Sigmoid colon (tissue), 7 donors: ENCODE measurements around the gene NCOA7. TPM values are rescaled to one million over a fixed set of nuclear protein-coding genes. Genes with fewer than 3 reads are reported as not detected.

Source experiments
- DNase-seq: peaks from one replicate; pipeline ENCODE4 v3.0.0-alpha.2; 2019
- H3K27ac ChIP-seq, 4 donors: fragments of 200-600 bp; sonication (generic); one replicate each; pipeline ENCODE4 v1.5.1; 2016 to 2019; ENCODE audit warnings: mild to moderate bottlenecking in 1 of 4
- H3K27me3 ChIP-seq, 3 donors: fragments of 200-600 bp; sonication (generic); one replicate each; pipeline ENCODE4 v1.5.1; 2019; ENCODE audit warnings: mild to moderate bottlenecking in 1 of 3
- H3K36me3 ChIP-seq, 4 donors: fragments of 200-600 bp; sonication (generic); one replicate each; pipeline ENCODE4 v1.5.1; 2016 to 2019
- H3K4me1 ChIP-seq, 4 donors: fragments of 200-600 bp; sonication (generic); one replicate each; pipeline ENCODE4 v1.5.1; 2017 to 2019
- H3K4me3 ChIP-seq, 4 donors: fragments of 200-600 bp; sonication (generic); one replicate each; pipeline ENCODE4 v1.5.1; 2017 to 2019; ENCODE audit warnings: mild to moderate bottlenecking in 2 of 4, moderate library complexity in 1 of 4
- H3K9me3 ChIP-seq, 4 donors: fragments of 200-600 bp in 3 of 4; sonication (generic) in 3 of 4; one replicate each; pipeline versions ENCODE4 v1.5.1 to v1.6.1; 2013 to 2019
- CTCF ChIP-seq, 4 experiments: fragments of 450-650 bp in 3 of 4; fragments of 200-600 bp in 1 of 4; IDR thresholded peaks; one replicate each; pipeline ENCODE4 v1.5.1; 2016 to 2019; ENCODE audit warnings: antibody characterized with exemption in 4 of 4, mild to moderate bottlenecking in 3 of 4, moderate library complexity in 2 of 4
- EP300 ChIP-seq, 4 donors: sonication (generic); formaldehyde crosslinking; IDR thresholded peaks; one replicate each; pipeline ENCODE4 v1.6.1; 2017; ENCODE audit warnings: antibody characterized with exemption in 4 of 4
- POLR2A ChIP-seq, 2 donors: fragments of 450-650 bp; IDR thresholded peaks; one replicate each; pipeline ENCODE4 v1.6.1; 2016; ENCODE audit warnings: antibody characterized with exemption in 2 of 2, mild to moderate bottlenecking in 2 of 2, moderate library complexity in 2 of 2
- POLR2AphosphoS5 ChIP-seq, 4 donors: sonication (generic); formaldehyde crosslinking; IDR thresholded peaks; one replicate each; pipeline ENCODE4 v1.6.1; 2017; ENCODE audit warnings: antibody characterized with exemption in 4 of 4
- WGBS, 2 donors: extraction: QIAGEN DNeasy Blood & Tissue Kit; methylation state at CpG; one replicate each; pipeline ENCODE4 v1.1.7; 2013; 5-methylcytosine and 5-hydroxymethylcytosine counted together
- intact Hi-C: fragments of 100-400 bp; cut with DNase I; formaldehyde crosslinking; loops from one replicate; pipeline ENCODE4 v1.15.1; 2023
- polyA plus RNA-seq, 3 donors: library from polyadenylated mRNA; stranded (reverse); fragments of 200-250 nt; gene quantifications; one replicate each; pipeline ENCODE4 v1.2.3, GENCODE V29; 2013
- total RNA-seq, 4 donors: library from RNA; depleted of rRNA; stranded (reverse); fragments of >200 nt; gene quantifications; one replicate each; pipeline ENCODE4 v1.1.0, GENCODE V29; 2016
- donor health status: healthy with polysubstance abuse.
- donor health status: Bipolar disorder and iron deficiency.
- donor health status: healthy.

NCOA7 gene
- total and polyA plus RNA-seq, 7 donors: 15.6 to 48.3 (median 27.5) TPM

GRCh38 chr6:125832391-125833117 lies 41.8 kb downstream of the NCOA7 start:
- DNase-seq: no peak
- 77 to 81% methylated on average over 5 of the region's 5 CpGs for WGBS, 2 donors
- no peaks in the 10 kb centered on the region for H3K27me3 ChIP-seq
- H3K4me3 ChIP-seq: no peak overlapping the region
- H3K4me1 ChIP-seq: peaks cover 0 to 20% (median 11%) of the 10 kb centered on the region in 4 donors
- H3K36me3 ChIP-seq: no peaks in the 10 kb centered on the region
- TF ChIP-seq POLR2AphosphoS5 (IDR thresholded peaks at IDR 0.05) (no peak), EP300 (IDR thresholded peaks at IDR 0.05) (no peak), POLR2A (IDR thresholded peaks at IDR 0.05) (no peak), CTCF (IDR thresholded peaks at IDR 0.05) (no peak)
- no peaks in the 10 kb centered on the region for H3K9me3 ChIP-seq
- intact Hi-C loops: no loop called here
- H3K27ac ChIP-seq: peak overlapping the region in 2 of 4 donors; percentile 21 to 35

GRCh38 chr6:125834348-125834747 lies 43.6 kb downstream of the NCOA7 start:
- no peaks in the 10 kb centered on the region for H3K27me3 ChIP-seq
- TF ChIP-seq EP300 (IDR thresholded peaks at IDR 0.05) (no peak), POLR2AphosphoS5 (IDR thresholded peaks at IDR 0.05) (no peak), POLR2A (IDR thresholded peaks at IDR 0.05) (no peak), CTCF (IDR thresholded peaks at IDR 0.05) (no peak)
- H3K9me3 ChIP-seq: no peaks in the 10 kb centered on the region
- intact Hi-C loops: no loop called here
- no peaks in the 10 kb centered on the region for H3K36me3 ChIP-seq
- WGBS, 2 donors: 82 to 91% methylated on average over 2 of the region's 2 CpGs
- no peak for DNase-seq
- no peak overlapping the region for H3K4me3 ChIP-seq
- H3K27ac ChIP-seq: peak overlapping the region; percentile 38 to 66 (median 56)
- peaks cover 0 to 13% (median 11%) of the 10 kb centered on the region in 4 donors for H3K4me1 ChIP-seq

GRCh38 chr6:125835221-125835744 lies 44.5 kb downstream of the NCOA7 start:
- intact Hi-C loops: no loop called here
- TF ChIP-seq EP300 (IDR thresholded peaks at IDR 0.05): peak in 1 of 4 donors; percentile 10
- TF ChIP-seq POLR2AphosphoS5 (IDR thresholded peaks at IDR 0.05): peak in 2 of 4 donors; percentile 42 to 47
- TF ChIP-seq POLR2A (IDR thresholded peaks at IDR 0.05): no peak
- TF ChIP-seq CTCF (IDR thresholded peaks at IDR 0.05): no peak
- H3K36me3 ChIP-seq: no peaks in the 10 kb centered on the region
- DNase-seq: peak; percentile 72
- H3K27me3 ChIP-seq: no peaks in the 10 kb centered on the region
- H3K9me3 ChIP-seq: no peaks in the 10 kb centered on the region
- 86 to 94% methylated on average over 2 of the region's 2 CpGs for WGBS, 2 donors
- no peak overlapping the region for H3K4me3 ChIP-seq
- H3K27ac ChIP-seq: peak overlapping the region; percentile 38 to 66 (median 56)
- peaks cover 0 to 13% (median 11%) of the 10 kb centered on the region in 4 donors for H3K4me1 ChIP-seq

GRCh38 chr6:125836466-125836865 lies 45.7 kb downstream of the NCOA7 start:
- H3K27ac ChIP-seq: peak overlapping the region in 1 of 4 donors; percentile 47

GRCh38 chr6:125839471-125839870 lies 48.7 kb downstream of the NCOA7 start:
- Histone ChIP-seq H3K4me1 (peaks cover 0 to 12% (median 6%) of the 10 kb centered on the region in 4 donors), H3K4me3 (no peak overlapping the region), H3K9me3 (no peaks in the 10 kb centered on the region), H3K27me3 (no peaks in the 10 kb centered on the region), H3K36me3 (no peaks in the 10 kb centered on the region), H3K27ac (no peak overlapping the region)
- no peak for TF ChIP-seq CTCF (IDR thresholded peaks at IDR 0.05)
- no peak for TF ChIP-seq POLR2AphosphoS5 (IDR thresholded peaks at IDR 0.05)
- no peak for TF ChIP-seq EP300 (IDR thresholded peaks at IDR 0.05)
- TF ChIP-seq POLR2A (IDR thresholded peaks at IDR 0.05): no peak
- no peak for DNase-seq
- intact Hi-C loops: no loop called here
- 87 to 89% methylated on average over 7 of the region's 7 CpGs for WGBS, 2 donors

More at GRCh38 chr6:125836466-125836865, 45.7 kb downstream of the NCOA7 start:
- no peak overlapping the region for H3K4me3 ChIP-seq
- peaks cover 0 to 13% (median 11%) of the 10 kb centered on the region in 4 donors for H3K4me1 ChIP-seq
- H3K36me3 ChIP-seq: no peaks in the 10 kb centered on the region
- no peaks in the 10 kb centered on the region for H3K9me3 ChIP-seq
- intact Hi-C loops: no loop called here
- WGBS, 2 donors: 86 to 94% methylated on average over 2 of the region's 2 CpGs
- DNase-seq: no peak
- no peaks in the 10 kb centered on the region for H3K27me3 ChIP-seq
- TF ChIP-seq POLR2A (IDR thresholded peaks at IDR 0.05): no peak
- no peak for TF ChIP-seq EP300 (IDR thresholded peaks at IDR 0.05)
